ENCODE results near the gene ZNF837. TPM values are rescaled to one million over a fixed set of nuclear protein-coding genes. Genes with fewer than 3 reads are reported as not detected.
"Not testable (repeated sequence)": the region's sequence is repeated elsewhere in the genome, so short reads cannot be mapped to it uniquely, and the experiment has no call there.

The ZNF837 gene
- total and polyA plus RNA-seq, 8 donors = 1.1 to 3.8 (median 1.8) TPM

GRCh38 chr19:58409010-58409790, 28.4 kb upstream of the ZNF837 start:
- peak in 2 of 6 donors; percentile 72 to 76 for DNase-seq

GRCh38 chr19:58408152-58409009, 27.6 kb upstream of the ZNF837 start, which contains the start of gene ZNF584:
Gene ZNF584 (plus strand): TSS chr19:58408649. CDS start chr19:58409148, 499 bp downstream.
- ATAC-seq (peak; percentile 97 to 99 (median 98)), FAIRE-seq (no peak), DNase-seq (peak; percentile 93 to 97 (median 95))
- no peaks in the 10 kb centered on the region for H3K27me3 ChIP-seq
- 0 to 1% methylated on average over 96 to 100 of the region's 100 CpGs for WGBS, 2 donors
- H3K4me1 ChIP-seq = peaks cover 0 to 12% (median 8%) of the 10 kb centered on the region in 3 donors
- peak within 1 kb of the TSS; percentile 58 to 77 (median 69) for H3K27ac ChIP-seq
- intact Hi-C loops (cut with DNase I) = no loop called here
- H3K36me3 ChIP-seq = no peaks in the 10 kb centered on the region
- H3K9me3 ChIP-seq = no peaks in the 10 kb centered on the region
- TF ChIP-seq CTCF (IDR thresholded peaks at IDR 0.05) = no peak
- peak within 1 kb of the TSS; percentile 89 to 98 (median 96) for H3K4me3 ChIP-seq

More at GRCh38 chr19:58409010-58409790, 28.4 kb upstream of the ZNF837 start:
- Histone ChIP-seq H3K4me3 (peak overlapping the region; percentile 89 to 98 (median 96)), H3K27me3 (no peaks in the 10 kb centered on the region), H3K4me1 (peaks cover 0 to 12% (median 8%) of the 10 kb centered on the region in 3 donors), H3K9me3 (no peaks in the 10 kb centered on the region), H3K27ac (peak overlapping the region; percentile 58 to 77 (median 69)), H3K36me3 (no peaks in the 10 kb centered on the region)
- WGBS, 2 donors = 1 to 3% methylated on average over 33 to 34 of the region's 34 CpGs
- ATAC-seq (peak; percentile 15 to 40 (median 30)), FAIRE-seq (no peak)
- intact Hi-C loops (cut with DNase I) = no loop called here
- no peak for TF ChIP-seq CTCF (IDR thresholded peaks at IDR 0.05)

GRCh38 chr19:58407658-58408151, 26.9 kb upstream of the ZNF837 start:
- WGBS, 2 donors = 6 to 8% methylated on average over 22 of the region's 22 CpGs
- intact Hi-C loops (cut with DNase I) = no loop called here
- FAIRE-seq = no peak
- peak; percentile 3 to 23 (median 9) for ATAC-seq
- Histone ChIP-seq H3K27me3 (no peaks in the 10 kb centered on the region), H3K27ac (peak overlapping the region; percentile 58 to 77 (median 69)), H3K4me3 (peak overlapping the region; percentile 89 to 98 (median 96)), H3K4me1 (peaks cover 0 to 12% (median 8%) of the 10 kb centered on the region in 3 donors), H3K9me3 (no peaks in the 10 kb centered on the region), H3K36me3 (no peaks in the 10 kb centered on the region)
- no peak for TF ChIP-seq CTCF (IDR thresholded peaks at IDR 0.05)
- peak in 1 of 6 donors; percentile 48 for DNase-seq

- 47 to 57% methylated on average over 10 of the region's 10 CpGs for WGBS, 2 donors
- intact Hi-C loops (cut with DNase I) = no loop called here
- H3K36me3 ChIP-seq = no peaks in the 10 kb centered on the region
- H3K4me1 ChIP-seq = peaks cover 0 to 13% (median 10%) of the 10 kb centered on the region in 3 donors
- DNase-seq = no peak
- H3K27me3 ChIP-seq = no peaks in the 10 kb centered on the region
- FAIRE-seq = no peak
- TF ChIP-seq CTCF (IDR thresholded peaks at IDR 0.05) = no peak
- ATAC-seq = no peak
- H3K4me3 ChIP-seq = peak overlapping the region in 3 of 4 donors; percentile 89 to 98 (median 97)
- H3K27ac ChIP-seq = no peak overlapping the region
- no peaks in the 10 kb centered on the region for H3K9me3 ChIP-seq
These were observed 26.2 kb upstream of the ZNF837 start for GRCh38 chr19:58406818-58407657.

GRCh38 chr19:58403920-58404478, 23.2 kb upstream of the ZNF837 start:
- H3K36me3 ChIP-seq; H3K27me3 ChIP-seq; H3K4me3 ChIP-seq; H3K9me3 ChIP-seq; intact Hi-C loops (cut with DNase I); FAIRE-seq; H3K27ac ChIP-seq; ATAC-seq; DNase-seq: not testable (repeated sequence)
- peaks cover 0 to 14% (median 8%) of the 10 kb centered on the region in 3 donors for H3K4me1 ChIP-seq
- WGBS, 2 donors = 69 to 79% methylated on average over 5 of the region's 5 CpGs

All from pancreas (tissue), 10 donors.